Glutamatergic neuron (in vitro differentiated cells): ENCODE results near the gene PHF1. TPM values are rescaled to one million over a fixed set of nuclear protein-coding genes. Genes with fewer than 3 reads are reported as not detected.

Experiments
- DNase-seq: peaks from one replicate; pipeline ENCODE4 v3.0.0; 2022
- H3K27ac Mint-ChIP-seq: one replicate; pipeline ENCODE4 v1.8.0; 2020; ENCODE audit warnings: mild to moderate bottlenecking, mixed read lengths, inconsistent platforms; ENCODE audit not compliant: unreplicated experiment
- H3K27me3 Mint-ChIP-seq: one replicate; pipeline ENCODE4 v1.8.0; 2020; ENCODE audit warnings: mild to moderate bottlenecking, moderate library complexity, mixed read lengths, inconsistent platforms; ENCODE audit not compliant: unreplicated experiment
- H3K36me3 Mint-ChIP-seq: one replicate; pipeline ENCODE4 v1.8.0; 2020; ENCODE audit warnings: mild to moderate bottlenecking, mixed read lengths, inconsistent platforms; ENCODE audit not compliant: unreplicated experiment
- H3K4me1 Mint-ChIP-seq: one replicate; pipeline ENCODE4 v1.8.0; 2020; ENCODE audit warnings: mild to moderate bottlenecking, low read depth, mixed read lengths, inconsistent platforms; ENCODE audit not compliant: unreplicated experiment
- H3K4me3 Mint-ChIP-seq: one replicate; pipeline ENCODE4 v1.8.0; 2020; ENCODE audit warnings: mild to moderate bottlenecking, mixed read lengths, inconsistent platforms; ENCODE audit not compliant: unreplicated experiment
- H3K9me3 Mint-ChIP-seq: one replicate; pipeline ENCODE4 v1.8.0; 2020; ENCODE audit warnings: mild to moderate bottlenecking, moderate library complexity, mixed read lengths, inconsistent platforms; ENCODE audit not compliant: unreplicated experiment
- total RNA-seq: library from RNA; stranded (reverse); fragmentation: NEBNext Ultra II Directional; extraction: Animal tissue kit (Norgen Biotek cat#: 25700); gene quantifications from one replicate; pipeline ENCODE4 v1.2.1, GENCODE V29; 2021; ENCODE audit not compliant: unreplicated experiment
- TF ChIP-seq, protein P1 (sequence below): fragments of 200-600 bp; sonication (generic); IDR thresholded peaks from one replicate; pipeline ENCODE4 v1.5.0; 2021; ENCODE audit not compliant: partially characterized antibody, unreplicated experiment

Gene PHF1
- total RNA-seq, 1 donor from 2014 or later, result 73.5 TPM

- TF ChIP-seq, protein P1, sequence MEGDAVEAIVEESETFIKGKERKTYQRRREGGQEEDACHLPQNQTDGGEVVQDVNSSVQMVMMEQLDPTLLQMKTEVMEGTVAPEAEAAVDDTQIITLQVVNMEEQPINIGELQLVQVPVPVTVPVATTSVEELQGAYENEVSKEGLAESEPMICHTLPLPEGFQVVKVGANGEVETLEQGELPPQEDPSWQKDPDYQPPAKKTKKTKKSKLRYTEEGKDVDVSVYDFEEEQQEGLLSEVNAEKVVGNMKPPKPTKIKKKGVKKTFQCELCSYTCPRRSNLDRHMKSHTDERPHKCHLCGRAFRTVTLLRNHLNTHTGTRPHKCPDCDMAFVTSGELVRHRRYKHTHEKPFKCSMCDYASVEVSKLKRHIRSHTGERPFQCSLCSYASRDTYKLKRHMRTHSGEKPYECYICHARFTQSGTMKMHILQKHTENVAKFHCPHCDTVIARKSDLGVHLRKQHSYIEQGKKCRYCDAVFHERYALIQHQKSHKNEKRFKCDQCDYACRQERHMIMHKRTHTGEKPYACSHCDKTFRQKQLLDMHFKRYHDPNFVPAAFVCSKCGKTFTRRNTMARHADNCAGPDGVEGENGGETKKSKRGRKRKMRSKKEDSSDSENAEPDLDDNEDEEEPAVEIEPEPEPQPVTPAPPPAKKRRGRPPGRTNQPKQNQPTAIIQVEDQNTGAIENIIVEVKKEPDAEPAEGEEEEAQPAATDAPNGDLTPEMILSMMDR, result no peak
- H3K27me3 Mint-ChIP-seq, result peaks cover 21% of the 10 kb centered on the region
- peak overlapping the region; percentile 63 for H3K4me3 Mint-ChIP-seq
- peaks cover 11% of the 10 kb centered on the region for H3K9me3 Mint-ChIP-seq
- peaks cover 31% of the 10 kb centered on the region for H3K4me1 Mint-ChIP-seq
- no peak for DNase-seq
- no peaks in the 10 kb centered on the region for H3K36me3 Mint-ChIP-seq
- H3K27ac Mint-ChIP-seq, result peak overlapping the region; percentile 66
These were observed 2.7 kb downstream of the PHF1 start for GRCh38 chr6:33413241-33414120.

GRCh38 chr6:33414592-33415271 lies 3.9 kb downstream of the PHF1 start:
- TF ChIP-seq, protein P1, result peak; percentile 49
- H3K27me3 Mint-ChIP-seq, result peaks cover 23% of the 10 kb centered on the region
- peak overlapping the region; percentile 49 for H3K4me3 Mint-ChIP-seq
- peaks cover 39% of the 10 kb centered on the region for H3K4me1 Mint-ChIP-seq
- peaks cover 14% of the 10 kb centered on the region for H3K9me3 Mint-ChIP-seq
- no peaks in the 10 kb centered on the region for H3K36me3 Mint-ChIP-seq
- H3K27ac Mint-ChIP-seq, result peak overlapping the region; percentile 43
- no peak for DNase-seq

DNA sequence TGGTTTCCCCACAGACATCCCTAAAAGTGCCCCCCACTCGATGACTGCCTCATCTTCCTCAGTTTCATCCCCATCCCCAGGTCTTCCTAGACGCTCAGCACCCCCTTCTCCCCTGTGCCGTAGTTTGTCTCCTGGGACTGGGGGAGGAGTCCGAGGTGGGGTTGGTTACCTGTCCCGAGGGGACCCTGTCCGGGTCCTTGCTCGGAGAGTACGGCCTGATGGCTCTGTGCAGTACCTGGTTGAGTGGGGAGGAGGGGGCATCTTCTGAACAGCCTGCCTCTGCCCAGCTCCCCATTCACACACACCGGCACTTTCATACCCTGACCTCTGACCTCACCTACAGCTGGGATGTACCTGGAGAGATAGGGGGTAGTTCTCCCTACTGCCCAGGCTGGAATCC lies 5.0 kb downstream of the PHF1 start:
- peak overlapping the region; percentile 60 for H3K27ac Mint-ChIP-seq
- TF ChIP-seq, protein P1, result no peak
- no peak for DNase-seq
- H3K9me3 Mint-ChIP-seq, result peaks cover 14% of the 10 kb centered on the region
- H3K4me3 Mint-ChIP-seq, result peak overlapping the region; percentile 97
- H3K27me3 Mint-ChIP-seq, result peaks cover 24% of the 10 kb centered on the region
- peaks cover 39% of the 10 kb centered on the region for H3K4me1 Mint-ChIP-seq
- H3K36me3 Mint-ChIP-seq, result no peaks in the 10 kb centered on the region

GRCh38 chr6:33416386-33417127 lies 5.7 kb downstream of the PHF1 start:
- Mint-ChIP-seq H3K27me3 (peaks cover 27% of the 10 kb centered on the region), H3K9me3 (peaks cover 20% of the 10 kb centered on the region), H3K36me3 (no peaks in the 10 kb centered on the region), H3K4me1 (peaks cover 41% of the 10 kb centered on the region), H3K4me3 (peak overlapping the region; percentile 97), H3K27ac (peak overlapping the region; percentile 98)
- TF ChIP-seq, protein P1, result no peak
- DNase-seq, result no peak
